Suprapubic skin (tissue), 4 donors: ENCODE data around the gene LYPD6B.

Experiments used
- EP300 ChIP-seq: sonication (generic); formaldehyde crosslinking; IDR thresholded peaks from one replicate; pipeline ENCODE4 v1.6.1; 2017; ENCODE audit warnings: antibody characterized with exemption
- POLR2A ChIP-seq, 2 donors: fragments of 450-650 bp; IDR thresholded peaks; one replicate each; pipeline ENCODE4 v1.6.1; 2017; ENCODE audit warnings: antibody characterized with exemption in 2 of 2, mild to moderate bottlenecking in 2 of 2, moderate library complexity in 2 of 2
- POLR2AphosphoS5 ChIP-seq, 3 donors: sonication (generic); formaldehyde crosslinking; IDR thresholded peaks; one replicate each; pipeline ENCODE4 v1.6.1; 2017; ENCODE audit warnings: antibody characterized with exemption in 3 of 3
- TF ChIP-seq, protein P1 (sequence below), 2 donors: fragments of 200-600 bp in 1 of 2; fragments of 450-650 bp in 1 of 2; sonication (generic) in 1 of 2; IDR thresholded peaks; one replicate each; pipeline ENCODE4 v1.5.1; 2016 to 2019; ENCODE audit warnings: antibody characterized with exemption in 2 of 2, mild to moderate bottlenecking in 1 of 2, moderate library complexity in 1 of 2

DNA sequence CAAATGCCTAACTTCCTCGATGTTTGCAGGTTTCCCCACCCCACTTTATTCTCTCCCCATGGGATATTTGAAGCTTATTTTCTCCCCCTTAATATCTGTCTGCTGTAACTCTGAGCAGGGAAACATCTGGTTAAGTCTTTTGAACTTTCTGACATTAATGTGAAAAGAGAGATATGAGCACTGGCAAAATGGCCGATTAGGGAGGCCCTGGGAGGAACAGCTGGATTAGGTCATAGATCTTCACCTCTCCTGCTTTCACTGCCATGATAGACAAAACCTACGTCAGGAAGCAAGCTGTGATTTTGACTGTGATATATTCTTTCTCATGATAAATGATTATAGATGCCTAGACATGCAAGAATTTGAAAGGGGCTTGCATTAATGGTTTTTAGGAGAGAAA lies 43.6 kb downstream of the LYPD6B start:
- TF ChIP-seq POLR2A (IDR thresholded peaks at IDR 0.05) (no peak), POLR2AphosphoS5 (IDR thresholded peaks at IDR 0.05) (no peak), EP300 (no peak)
- TF ChIP-seq, protein P1, sequence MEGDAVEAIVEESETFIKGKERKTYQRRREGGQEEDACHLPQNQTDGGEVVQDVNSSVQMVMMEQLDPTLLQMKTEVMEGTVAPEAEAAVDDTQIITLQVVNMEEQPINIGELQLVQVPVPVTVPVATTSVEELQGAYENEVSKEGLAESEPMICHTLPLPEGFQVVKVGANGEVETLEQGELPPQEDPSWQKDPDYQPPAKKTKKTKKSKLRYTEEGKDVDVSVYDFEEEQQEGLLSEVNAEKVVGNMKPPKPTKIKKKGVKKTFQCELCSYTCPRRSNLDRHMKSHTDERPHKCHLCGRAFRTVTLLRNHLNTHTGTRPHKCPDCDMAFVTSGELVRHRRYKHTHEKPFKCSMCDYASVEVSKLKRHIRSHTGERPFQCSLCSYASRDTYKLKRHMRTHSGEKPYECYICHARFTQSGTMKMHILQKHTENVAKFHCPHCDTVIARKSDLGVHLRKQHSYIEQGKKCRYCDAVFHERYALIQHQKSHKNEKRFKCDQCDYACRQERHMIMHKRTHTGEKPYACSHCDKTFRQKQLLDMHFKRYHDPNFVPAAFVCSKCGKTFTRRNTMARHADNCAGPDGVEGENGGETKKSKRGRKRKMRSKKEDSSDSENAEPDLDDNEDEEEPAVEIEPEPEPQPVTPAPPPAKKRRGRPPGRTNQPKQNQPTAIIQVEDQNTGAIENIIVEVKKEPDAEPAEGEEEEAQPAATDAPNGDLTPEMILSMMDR (IDR thresholded peaks at IDR 0.05), result no peak
